B cell (primary cell): ENCODE results near the gene TSPAN9. TPM values are rescaled to one million over a fixed set of nuclear protein-coding genes. Genes with fewer than 3 reads are reported as not detected.

Experiments
- ATAC-seq: fragments of 200-7000 bp; cut with Tn5 transposase; one replicate; pipeline ENCODE4 v1.10.0; 2021; ENCODE audit warnings: low read depth, mild to moderate bottlenecking, moderate number of reproducible peaks, moderate library complexity
- CTCF ChIA-PET: fragments of 350-600 bp; sonication (Branson Sonifier 250); formaldehyde crosslinking; loops from one replicate; lab custom pipeline; 2021; ENCODE audit warnings: antibody characterized with exemption, inconsistent platforms; lab: Charles Lee
- POLR2A ChIA-PET: fragments of 350-600 bp; sonication (Branson Sonifier 250); formaldehyde crosslinking; loops from one replicate; lab custom pipeline; 2021; ENCODE audit warnings: antibody characterized with exemption; lab: Charles Lee
- DNase-seq: peaks from one replicate; pipeline ENCODE4 v3.0.0; 2013
- H2AFZ ChIP-seq: 2 replicates; pipeline ENCODE4 v1.6.1; 2012; ENCODE audit warnings: mild to moderate bottlenecking, low read depth, low read length; ENCODE audit not compliant: insufficient read depth, poor library complexity, severe bottlenecking
- H3K27ac ChIP-seq, 2 donors: 1 replicate in 1 of 2; 2 replicates in 1 of 2; pipeline ENCODE4 v1.5.1; 2012 to 2013; ENCODE audit warnings: low read length in 2 of 2, mild to moderate bottlenecking in 2 of 2, moderate library complexity in 1 of 2
- H3K27me3 ChIP-seq, 4 experiments: fragments of 200-600 bp in 1 of 4; sonication (generic) in 1 of 4; replicated peaks in 1 of 4; 1 replicate in 2 of 4; 2 replicates in 2 of 4; pipeline versions ENCODE4 v1.6.1 to v1.7.0; 2013 to 2016; ENCODE audit warnings: low read length in 3 of 4, mild to moderate bottlenecking in 2 of 4, mixed read lengths in 1 of 4, moderate library complexity in 1 of 4; ENCODE audit not compliant: insufficient read depth in 4 of 4, control insufficient read depth in 3 of 4; ENCODE audit errors: control extremely low read depth in 1 of 4
- H3K36me3 ChIP-seq, 2 experiments: replicated peaks in 1 of 2; 1 replicate in 1 of 2; 2 replicates in 1 of 2; pipeline versions ENCODE4 v1.6.1 to v1.7.1; 2013; ENCODE audit warnings: low read length in 1 of 2; ENCODE audit not compliant: insufficient read depth in 2 of 2, control insufficient read depth in 1 of 2; ENCODE audit errors: control extremely low read depth in 1 of 2, extremely low read depth in 1 of 2
- H3K4me1 ChIP-seq, 2 donors: fragments of 200-600 bp in 1 of 2; sonication (generic) in 1 of 2; 1 replicate in 1 of 2; 2 replicates in 1 of 2; pipeline versions ENCODE4 v1.5.1 to v1.6.1; 2013 to 2017; ENCODE audit warnings: low read length in 2 of 2; ENCODE audit not compliant: control insufficient read depth in 2 of 2, insufficient read depth in 2 of 2
- H3K4me2 ChIP-seq: replicated peaks from 2 replicates; pipeline ENCODE3; 2012; ENCODE audit warnings: mild to moderate bottlenecking, low read depth, low read length; ENCODE audit not compliant: poor library complexity, severe bottlenecking
- H3K4me3 ChIP-seq, 5 experiments: fragments of 200-600 bp in 1 of 5; sonication (generic) in 1 of 5; 1 replicate in 3 of 5; 2 replicates in 2 of 5; pipeline versions ENCODE4 v1.5.1 to v1.7.0; 2011 to 2016; ENCODE audit warnings: low read length in 4 of 5, mild to moderate bottlenecking in 4 of 5, low read depth in 2 of 5, control low read depth in 1 of 5, moderate library complexity in 1 of 5; ENCODE audit not compliant: insufficient read depth in 1 of 5; ENCODE audit errors: control extremely low read depth in 1 of 5, extremely low read depth in 1 of 5
- H3K79me2 ChIP-seq: fragments of 200-600 bp; sonication (generic); one replicate; pipeline ENCODE4 v1.6.0; 2016; ENCODE audit warnings: low read length; ENCODE audit not compliant: control insufficient read depth, insufficient read depth
- H3K9ac ChIP-seq: fragments of 200-600 bp; sonication (generic); 2 replicates; pipeline ENCODE4 v1.6.1; 2017; ENCODE audit warnings: mild to moderate bottlenecking, low read length, moderate library complexity
- H3K9me3 ChIP-seq, 3 donors: one replicate each; pipeline versions ENCODE4 v1.6.1 to v1.7.1; 2013; ENCODE audit warnings: low read length in 2 of 3; ENCODE audit not compliant: control insufficient read depth in 2 of 3, insufficient read depth in 1 of 3; ENCODE audit errors: control extremely low read depth in 1 of 3
- H4K20me1 ChIP-seq: 2 replicates; pipeline ENCODE4 v1.6.0; 2012; ENCODE audit warnings: mild to moderate bottlenecking, low read length; ENCODE audit not compliant: insufficient read depth, control insufficient read depth, poor library complexity, severe bottlenecking
- H3K27ac Mint-ChIP-seq: one replicate; pipeline ENCODE4 v1.8.0; 2021; ENCODE audit warnings: mixed read lengths
- H3K27me3 Mint-ChIP-seq: one replicate; pipeline ENCODE4 v1.8.0; 2021; ENCODE audit warnings: mixed read lengths
- H3K4me1 Mint-ChIP-seq: one replicate; pipeline ENCODE4 v1.8.0; 2021; ENCODE audit warnings: mixed read lengths
- H3K4me3 Mint-ChIP-seq: one replicate; pipeline ENCODE4 v1.8.0; 2021; ENCODE audit warnings: mixed read lengths
- H3K9me3 Mint-ChIP-seq: one replicate; pipeline ENCODE4 v1.8.0; 2022; ENCODE audit warnings: mixed read lengths; ENCODE audit not compliant: insufficient read depth
- EZH2 ChIP-seq: IDR thresholded peaks from 2 replicates; pipeline ENCODE4 v1.6.1; 2012; ENCODE audit warnings: borderline replicate concordance, low read depth, mild to moderate bottlenecking, moderate library complexity, low read length; ENCODE audit not compliant: insufficient read depth, poor library complexity, severe bottlenecking
- WGBS: methylation state at CpG from one replicate; pipeline ENCODE4 v1.1.5; 2013; ENCODE audit warnings: missing lambda C conversion rate; ENCODE audit not compliant: insufficient coverage; 5-methylcytosine and 5-hydroxymethylcytosine counted together
- intact Hi-C: fragments of 100-400 bp; cut with micrococcal nuclease; formaldehyde crosslinking; loops from one replicate; pipeline ENCODE4 v1.10.0; 2022
- polyA plus RNA-seq: library from polyadenylated mRNA; depleted of rRNA; stranded (reverse); fragments of >200 nt; gene quantifications from 2 replicates; pipeline ENCODE4 v1.2.3, GENCODE V29; 2012
- total RNA-seq, 2 donors: library from RNA; stranded (reverse); fragments of 120-200 nt in 1 of 2; gene quantifications; 1 replicate in 1 of 2; 2 replicates in 1 of 2; pipeline versions ENCODE4 v1.2.3 to v1.2.4, GENCODE V29; 2013 to 2022
- TF ChIP-seq, protein P1 (sequence below): fragments of 200-600 bp; IDR thresholded peaks from one replicate; pipeline ENCODE4 v1.8.0; 2022; ENCODE audit warnings: antibody characterized with exemption, mild to moderate bottlenecking

The TSPAN9 gene
- total and polyA plus RNA-seq, 2 donors (not counting 1 experiment from before 2014, with no cell fraction given) = 0.15 to 0.37 TPM

DNA sequence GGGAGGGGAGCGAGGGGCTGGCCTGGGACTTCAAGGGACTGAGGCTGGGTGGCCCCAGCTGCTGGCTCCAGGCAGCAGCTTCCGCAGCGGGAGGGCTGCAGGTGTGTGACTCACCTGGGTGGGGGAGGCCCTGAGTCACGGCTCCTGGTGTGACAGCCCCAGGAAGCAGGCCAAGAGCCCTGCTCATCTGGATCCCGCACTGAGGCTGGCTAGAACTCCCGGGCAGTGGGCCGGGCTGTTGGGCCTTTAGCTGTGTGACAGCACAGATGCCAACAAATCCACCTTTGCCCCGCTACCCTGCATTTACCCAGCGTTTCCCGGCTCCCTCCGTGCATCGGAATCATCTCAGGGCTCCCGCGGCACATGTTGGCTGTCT lies 233.8 kb downstream of the TSPAN9 start:
- ATAC-seq (no peak), DNase-seq (no peak)
- no peak overlapping the region for H3K4me3 Mint-ChIP-seq
- CTCF ChIA-PET = interaction anchor here (5.6 kb wide), 1 partner anchor 11 kb away, joined by 39 read pairs; no protein-coding TSS in a partner anchor
- Histone ChIP-seq H3K27ac (no peak overlapping the region), H3K79me2 (no peaks in the 10 kb centered on the region), H3K4me3 (no peak overlapping the region), H3K27me3 (peaks cover 0 to 8% (median 0%) of the 10 kb centered on the region in 4 experiments), H4K20me1 (no peaks in the 10 kb centered on the region), H3K9ac (no peak overlapping the region), H3K4me2 (no peak overlapping the region), H3K4me1 (no peaks in the 10 kb centered on the region), H2AFZ (no peak overlapping the region), H3K36me3 (no peaks in the 10 kb centered on the region), H3K9me3 (no peaks in the 10 kb centered on the region)
- no peaks in the 10 kb centered on the region for H3K9me3 Mint-ChIP-seq
- intact Hi-C loops = no loop called here
- H3K27ac Mint-ChIP-seq = no peak overlapping the region
- peaks cover 33% of the 10 kb centered on the region for H3K27me3 Mint-ChIP-seq
- 89% methylated on average over 14 of the region's 14 CpGs for WGBS
- H3K4me1 Mint-ChIP-seq = no peaks in the 10 kb centered on the region
- POLR2A ChIA-PET = no interaction called here
- TF ChIP-seq EZH2 = no peak
- TF ChIP-seq, protein P1, sequence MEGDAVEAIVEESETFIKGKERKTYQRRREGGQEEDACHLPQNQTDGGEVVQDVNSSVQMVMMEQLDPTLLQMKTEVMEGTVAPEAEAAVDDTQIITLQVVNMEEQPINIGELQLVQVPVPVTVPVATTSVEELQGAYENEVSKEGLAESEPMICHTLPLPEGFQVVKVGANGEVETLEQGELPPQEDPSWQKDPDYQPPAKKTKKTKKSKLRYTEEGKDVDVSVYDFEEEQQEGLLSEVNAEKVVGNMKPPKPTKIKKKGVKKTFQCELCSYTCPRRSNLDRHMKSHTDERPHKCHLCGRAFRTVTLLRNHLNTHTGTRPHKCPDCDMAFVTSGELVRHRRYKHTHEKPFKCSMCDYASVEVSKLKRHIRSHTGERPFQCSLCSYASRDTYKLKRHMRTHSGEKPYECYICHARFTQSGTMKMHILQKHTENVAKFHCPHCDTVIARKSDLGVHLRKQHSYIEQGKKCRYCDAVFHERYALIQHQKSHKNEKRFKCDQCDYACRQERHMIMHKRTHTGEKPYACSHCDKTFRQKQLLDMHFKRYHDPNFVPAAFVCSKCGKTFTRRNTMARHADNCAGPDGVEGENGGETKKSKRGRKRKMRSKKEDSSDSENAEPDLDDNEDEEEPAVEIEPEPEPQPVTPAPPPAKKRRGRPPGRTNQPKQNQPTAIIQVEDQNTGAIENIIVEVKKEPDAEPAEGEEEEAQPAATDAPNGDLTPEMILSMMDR = no peak

DNA sequence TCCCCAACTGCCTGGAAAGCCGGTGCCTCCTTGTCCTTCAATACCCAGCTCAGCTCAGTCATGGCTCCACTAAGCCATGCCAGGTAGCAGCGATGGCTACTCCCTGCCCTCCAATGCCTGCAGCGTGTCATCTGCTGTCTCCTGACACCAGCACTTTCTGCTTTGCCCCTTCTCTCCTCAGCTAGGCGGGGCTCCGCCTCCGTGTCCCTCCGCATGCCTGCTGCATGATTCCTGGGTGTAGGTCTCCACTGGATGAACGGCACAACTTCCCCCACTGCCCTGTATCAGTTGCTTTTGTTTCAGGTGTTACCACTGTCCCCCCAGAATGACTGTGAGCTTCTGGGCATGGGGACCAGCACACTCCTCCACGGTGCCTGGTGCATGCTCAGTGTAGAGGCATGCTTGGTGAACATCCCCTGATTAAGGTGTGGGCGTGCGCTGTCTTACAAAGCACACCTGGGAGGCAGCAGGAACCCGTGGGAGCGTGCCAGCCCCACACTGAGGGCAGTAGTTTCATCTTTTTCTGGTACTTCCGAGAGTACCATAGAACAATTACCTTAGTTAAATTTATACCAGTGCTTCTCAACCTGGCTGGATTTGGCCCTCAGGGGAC lies 234.4 kb downstream of the TSPAN9 start:
- H3K4me3 ChIP-seq = no peak overlapping the region
- Mint-ChIP-seq H3K4me3 (no peak overlapping the region), H3K27me3 (peaks cover 33% of the 10 kb centered on the region), H3K4me1 (no peaks in the 10 kb centered on the region), H3K27ac (no peak overlapping the region), H3K9me3 (no peaks in the 10 kb centered on the region)
- 78% methylated on average over 12 of the region's 14 CpGs for WGBS
- no peaks in the 10 kb centered on the region for H3K9me3 ChIP-seq
- H4K20me1 ChIP-seq = no peaks in the 10 kb centered on the region
- TF ChIP-seq, protein P1 = no peak
- no peak for TF ChIP-seq EZH2
- H3K27me3 ChIP-seq = peaks cover 0 to 8% (median 0%) of the 10 kb centered on the region in 4 experiments
- ChIA-PET POLR2A (no interaction called here), CTCF (interaction anchor here (0.9 to 5.6 kb wide), 2 partner anchors 11 to 492 kb away, joined by 3 to 39 read pairs; no protein-coding TSS in a partner anchor)
- DNase-seq (no peak), ATAC-seq (no peak)
- H3K4me2 ChIP-seq = no peak overlapping the region
- H3K36me3 ChIP-seq = no peaks in the 10 kb centered on the region
- intact Hi-C loops = no loop called here
- H3K4me1 ChIP-seq = no peaks in the 10 kb centered on the region
- no peak overlapping the region for H3K27ac ChIP-seq
- no peaks in the 10 kb centered on the region for H3K79me2 ChIP-seq
- H3K9ac ChIP-seq = no peak overlapping the region
- H2AFZ ChIP-seq = no peak overlapping the region
